ENCODE measurements around the gene CHRM3.
"Not testable (repeated sequence)": the region's sequence is repeated elsewhere in the genome, so short reads cannot be mapped to it uniquely, and the experiment has no call there.

Gene CHRM3

GRCh38 chr1:239386453-239387303 lies at the start of gene CHRM3:
CHRM3 (plus strand) TSS chr1:239386568; CDS start chr1:239907452, 520,884 bp downstream.
- no peak for DNase-seq (ENCODE audit: low spot score)
- Mint-ChIP-seq H3K4me1 (ENCODE audit: low read depth) (peaks cover 18% of the 10 kb centered on the region), H3K27me3 (ENCODE audit: low read depth) (peaks cover 76% of the 10 kb centered on the region), H3K4me3 (peak within 1 kb of the TSS; percentile 83), H3K36me3 (ENCODE audit: low read depth) (peaks cover 5% of the 10 kb centered on the region), H3K9me3 (no peaks in the 10 kb centered on the region), H3K27ac (no peak within 1 kb of the TSS)

- Mint-ChIP-seq H3K36me3 (ENCODE audit: low read depth) (no peaks in the 10 kb centered on the region), H3K4me3 (no peak overlapping the region), H3K9me3 (no peaks in the 10 kb centered on the region), H3K27me3 (ENCODE audit: low read depth) (no peaks in the 10 kb centered on the region), H3K4me1 (ENCODE audit: low read depth) (no peaks in the 10 kb centered on the region), H3K27ac (no peak overlapping the region)
- DNase-seq (ENCODE audit: low spot score): no peak
These were observed 48.5 kb upstream of the CHRM3 start for GRCh38 chr1:239337799-239338430.

- Mint-ChIP-seq H3K4me1 (ENCODE audit: low read depth) (no peaks in the 10 kb centered on the region), H3K4me3 (no peak overlapping the region), H3K36me3 (ENCODE audit: low read depth) (no peaks in the 10 kb centered on the region), H3K9me3 (no peaks in the 10 kb centered on the region), H3K27ac (no peak overlapping the region), H3K27me3 (ENCODE audit: low read depth) (no peaks in the 10 kb centered on the region)
- no peak for DNase-seq (ENCODE audit: low spot score)
These were observed 38.6 kb upstream of the CHRM3 start for GRCh38 chr1:239347776-239348175.

GRCh38 chr1:239348635-239349353 lies 37.6 kb upstream of the CHRM3 start:
- no peak for DNase-seq (ENCODE audit: low spot score)
- H3K4me1 Mint-ChIP-seq (ENCODE audit: low read depth): no peaks in the 10 kb centered on the region
- H3K4me3 Mint-ChIP-seq: no peak overlapping the region
- H3K27ac Mint-ChIP-seq: no peak overlapping the region
- H3K36me3 Mint-ChIP-seq (ENCODE audit: low read depth): no peaks in the 10 kb centered on the region
- no peaks in the 10 kb centered on the region for H3K27me3 Mint-ChIP-seq (ENCODE audit: low read depth)
- no peaks in the 10 kb centered on the region for H3K9me3 Mint-ChIP-seq

- Mint-ChIP-seq H3K9me3 (no peaks in the 10 kb centered on the region), H3K36me3 (ENCODE audit: low read depth) (no peaks in the 10 kb centered on the region)
These were observed 36.7 kb upstream of the CHRM3 start for GRCh38 chr1:239349699-239350098.

GRCh38 chr1:239353536-239353935 lies 32.8 kb upstream of the CHRM3 start:
- no peak overlapping the region for H3K4me3 Mint-ChIP-seq

More at GRCh38 chr1:239349699-239350098, 36.7 kb upstream of the CHRM3 start:
- no peak overlapping the region for H3K27ac Mint-ChIP-seq
- no peaks in the 10 kb centered on the region for H3K4me1 Mint-ChIP-seq (ENCODE audit: low read depth)
- no peak overlapping the region for H3K4me3 Mint-ChIP-seq
- DNase-seq (ENCODE audit: low spot score): no peak
- no peaks in the 10 kb centered on the region for H3K27me3 Mint-ChIP-seq (ENCODE audit: low read depth)

GRCh38 chr1:239354231-239354630 lies 32.1 kb upstream of the CHRM3 start:
- DNase-seq (ENCODE audit: low spot score): no peak
- Mint-ChIP-seq H3K27ac (no peak overlapping the region), H3K27me3 (ENCODE audit: low read depth) (no peaks in the 10 kb centered on the region), H3K9me3 (no peaks in the 10 kb centered on the region), H3K4me3 (no peak overlapping the region), H3K4me1 (ENCODE audit: low read depth) (no peaks in the 10 kb centered on the region), H3K36me3 (ENCODE audit: low read depth) (no peaks in the 10 kb centered on the region)

More at GRCh38 chr1:239353536-239353935, 32.8 kb upstream of the CHRM3 start:
- H3K4me1 Mint-ChIP-seq (ENCODE audit: low read depth): no peaks in the 10 kb centered on the region
- no peaks in the 10 kb centered on the region for H3K27me3 Mint-ChIP-seq (ENCODE audit: low read depth)
- H3K27ac Mint-ChIP-seq: no peak overlapping the region
- DNase-seq (ENCODE audit: low spot score): no peak
- no peaks in the 10 kb centered on the region for H3K9me3 Mint-ChIP-seq
- H3K36me3 Mint-ChIP-seq (ENCODE audit: low read depth): no peaks in the 10 kb centered on the region

- no peak for DNase-seq (ENCODE audit: low spot score)
- Mint-ChIP-seq H3K4me3 (no peak overlapping the region), H3K36me3 (ENCODE audit: low read depth) (no peaks in the 10 kb centered on the region), H3K27me3 (ENCODE audit: low read depth) (no peaks in the 10 kb centered on the region), H3K4me1 (ENCODE audit: low read depth) (no peaks in the 10 kb centered on the region), H3K9me3 (no peaks in the 10 kb centered on the region), H3K27ac (no peak overlapping the region)
These were observed 28.5 kb upstream of the CHRM3 start for GRCh38 chr1:239357867-239358266.

GRCh38 chr1:239361403-239361802 lies 25.0 kb upstream of the CHRM3 start:
- no peak overlapping the region for H3K27ac Mint-ChIP-seq
- H3K4me1 Mint-ChIP-seq (ENCODE audit: low read depth): no peaks in the 10 kb centered on the region
- H3K36me3 Mint-ChIP-seq (ENCODE audit: low read depth): no peaks in the 10 kb centered on the region
- H3K9me3 Mint-ChIP-seq: no peaks in the 10 kb centered on the region
- H3K27me3 Mint-ChIP-seq (ENCODE audit: low read depth): no peaks in the 10 kb centered on the region
- no peak overlapping the region for H3K4me3 Mint-ChIP-seq
- DNase-seq (ENCODE audit: low spot score): no peak

GRCh38 chr1:239363930-239364329 lies 22.4 kb upstream of the CHRM3 start:
- no peak for DNase-seq (ENCODE audit: low spot score)
- H3K4me1 Mint-ChIP-seq (ENCODE audit: low read depth): no peaks in the 10 kb centered on the region
- no peak overlapping the region for H3K27ac Mint-ChIP-seq
- H3K9me3 Mint-ChIP-seq: no peaks in the 10 kb centered on the region
- no peaks in the 10 kb centered on the region for H3K27me3 Mint-ChIP-seq (ENCODE audit: low read depth)
- no peaks in the 10 kb centered on the region for H3K36me3 Mint-ChIP-seq (ENCODE audit: low read depth)
- H3K4me3 Mint-ChIP-seq: no peak overlapping the region

GRCh38 chr1:239367196-239367810 lies 19.1 kb upstream of the CHRM3 start:
- no peak overlapping the region for H3K27ac Mint-ChIP-seq
- H3K36me3 Mint-ChIP-seq (ENCODE audit: low read depth): no peaks in the 10 kb centered on the region
- no peaks in the 10 kb centered on the region for H3K27me3 Mint-ChIP-seq (ENCODE audit: low read depth)
- H3K9me3 Mint-ChIP-seq: no peaks in the 10 kb centered on the region
- no peak overlapping the region for H3K4me3 Mint-ChIP-seq
- H3K4me1 Mint-ChIP-seq (ENCODE audit: low read depth): no peaks in the 10 kb centered on the region
- DNase-seq (ENCODE audit: low spot score): no peak

GRCh38 chr1:239368436-239369109 lies 17.8 kb upstream of the CHRM3 start:
- no peaks in the 10 kb centered on the region for H3K4me1 Mint-ChIP-seq (ENCODE audit: low read depth)
- no peaks in the 10 kb centered on the region for H3K36me3 Mint-ChIP-seq (ENCODE audit: low read depth)
- H3K4me3 Mint-ChIP-seq: no peak overlapping the region
- H3K9me3 Mint-ChIP-seq: no peaks in the 10 kb centered on the region
- no peak for DNase-seq (ENCODE audit: low spot score)
- no peaks in the 10 kb centered on the region for H3K27me3 Mint-ChIP-seq (ENCODE audit: low read depth)
- H3K27ac Mint-ChIP-seq: no peak overlapping the region

GRCh38 chr1:239370869-239371268 lies 15.5 kb upstream of the CHRM3 start:
- not testable (repeated sequence) for H3K4me1 Mint-ChIP-seq (ENCODE audit: low read depth); H3K9me3 Mint-ChIP-seq; H3K27ac Mint-ChIP-seq; DNase-seq (ENCODE audit: low spot score); H3K27me3 Mint-ChIP-seq (ENCODE audit: low read depth); H3K4me3 Mint-ChIP-seq; H3K36me3 Mint-ChIP-seq (ENCODE audit: low read depth)

Data from T-helper 2 cell treated with Interferon-gamma antibody and Interleukin-4, amounts not matched to agents 5 μg/mL and 100 μg/mL, for 36 hours (primary cell).